Kidney (tissue), 14 donors: ENCODE measurements around the gene CEP112. TPM values are rescaled to one million over a fixed set of nuclear protein-coding genes. Genes with fewer than 3 reads are reported as not detected.

Source experiments
- DNase-seq, 5 donors: peaks; one replicate each; pipeline ENCODE4 v3.0.0-alpha.2; 2013 to 2020
- FAIRE-seq: peaks from 2 replicates; lab custom pipeline; 2012; peaks lifted over from hg19 to GRCh38; lab: Jason Lieb, UNC
- H3K27ac ChIP-seq, 2 donors: one replicate each; pipeline ENCODE4 v1.7.0; 2013; ENCODE audit warnings: low read depth in 2 of 2, low read length in 2 of 2, inconsistent platforms in 1 of 2
- H3K27me3 ChIP-seq: one replicate; pipeline ENCODE4 v1.7.1; 2013; ENCODE audit warnings: low read length, inconsistent platforms; ENCODE audit not compliant: control insufficient read depth, insufficient read depth
- H3K36me3 ChIP-seq, 3 donors: one replicate each; pipeline versions ENCODE4 v1.7.0 to v1.7.1; 2013; ENCODE audit warnings: low read length in 3 of 3, control low read depth in 1 of 3, inconsistent platforms in 1 of 3; ENCODE audit not compliant: insufficient read depth in 3 of 3, control insufficient read depth in 2 of 3
- H3K4me1 ChIP-seq, 3 donors: one replicate each; pipeline versions ENCODE4 v1.7.0 to v1.7.1; 2013; ENCODE audit warnings: low read length in 3 of 3, inconsistent platforms in 1 of 3, low read depth in 1 of 3; ENCODE audit not compliant: control insufficient read depth in 2 of 3, insufficient read depth in 2 of 3
- H3K4me3 ChIP-seq, 3 donors: one replicate each; pipeline versions ENCODE4 v1.7.0 to v1.8.1; 2013; ENCODE audit warnings: low read length in 3 of 3, control low read depth in 1 of 3, inconsistent platforms in 1 of 3
- H3K9ac ChIP-seq, 3 donors: one replicate each; pipeline versions ENCODE4 v1.7.0 to v1.7.1; 2013; ENCODE audit warnings: low read length in 3 of 3, control low read depth in 1 of 3, inconsistent platforms in 1 of 3
- H3K9me3 ChIP-seq, 3 donors: one replicate each; pipeline versions ENCODE4 v1.7.0 to v1.7.1; 2013; ENCODE audit warnings: low read length in 3 of 3, control low read depth in 1 of 3, inconsistent platforms in 1 of 3; ENCODE audit not compliant: control insufficient read depth in 2 of 3, insufficient read depth in 1 of 3
- intact Hi-C: fragments of 100-400 bp; cut with DNase I; formaldehyde crosslinking; loops from one replicate; pipeline ENCODE4 v1.11.1; 2022
- polyA plus RNA-seq: library from polyadenylated mRNA; stranded (reverse); fragments of 350-450 nt; fragmentation: Illumina TruSeq; extraction: RNeasy Lipid Tissue Mini Kit (QIAGEN cat#74804); gene quantifications from one replicate; pipeline ENCODE4 v1.2.3, GENCODE V29; 2014; ENCODE audit warnings: low read depth, low replicate concordance; ENCODE audit not compliant: insufficient read depth
- total RNA-seq: library from RNA; stranded (reverse); fragmentation: NEBNext Ultra II Directional; extraction: Animal tissue kit (Norgen Biotek cat#: 25700); gene quantifications from one replicate; pipeline ENCODE4 v1.2.1, GENCODE V29; 2021
- TF ChIP-seq, protein P1 (sequence below): IDR thresholded peaks from 3 replicates; pipeline ENCODE4 v1.5.1; 2012; ENCODE audit warnings: mild to moderate bottlenecking, moderate library complexity, borderline replicate concordance; ENCODE audit not compliant: insufficient read depth; ENCODE audit errors: extremely low read depth
- donor health status: control.
- donor health status: control.
- donor health status: control.
- donor health status: control.
- donor health status: control.
- donor health status: DM: yes; HTN: yes; CAD: no.
- donor health status: Normal renal cell carcinoma (clear cell type).

The CEP112 gene
- total and polyA plus RNA-seq, 2 donors from 2014 or later = 17.0 to 27.4 TPM

DNA sequence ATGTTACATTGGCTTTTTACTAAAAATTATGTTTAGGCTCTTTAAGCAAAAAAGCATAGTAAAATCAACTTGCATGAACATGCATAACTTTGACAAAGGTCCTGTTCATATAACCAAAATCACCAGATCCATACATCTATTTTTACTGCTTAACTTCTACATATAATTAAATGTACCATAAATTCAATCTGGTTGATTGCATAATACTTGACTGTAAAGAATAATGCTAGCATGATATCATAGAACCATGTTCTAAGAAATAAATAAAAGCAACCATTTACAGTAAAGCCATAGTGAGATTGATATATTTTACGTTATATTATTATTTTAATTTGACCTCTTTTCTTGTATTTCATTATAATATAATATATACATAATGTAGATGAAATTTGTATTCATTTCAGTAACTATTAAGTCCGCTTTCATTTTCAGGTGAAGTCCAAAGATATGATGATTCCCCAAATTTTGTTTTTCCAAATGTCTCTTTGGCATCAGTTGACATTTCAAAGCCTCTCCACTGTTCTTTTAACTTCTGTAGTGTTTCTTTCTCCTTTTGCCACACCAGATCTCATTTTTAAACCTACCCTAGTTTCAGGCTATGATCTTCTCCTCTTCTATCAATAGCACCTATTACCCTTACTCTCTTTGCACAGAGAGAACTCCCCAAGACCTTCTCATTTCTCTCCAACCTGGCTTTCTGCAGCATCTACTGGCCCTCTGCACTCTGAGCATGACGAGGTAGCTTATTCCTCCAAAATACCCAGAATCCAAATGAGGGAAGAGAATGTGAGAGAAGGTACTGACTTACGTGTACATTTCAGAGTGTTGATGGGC is 35.5 kb upstream of the CEP112 start:
- intact Hi-C loops = no loop called here
- FAIRE-seq = no peak
- TF ChIP-seq, protein P1, sequence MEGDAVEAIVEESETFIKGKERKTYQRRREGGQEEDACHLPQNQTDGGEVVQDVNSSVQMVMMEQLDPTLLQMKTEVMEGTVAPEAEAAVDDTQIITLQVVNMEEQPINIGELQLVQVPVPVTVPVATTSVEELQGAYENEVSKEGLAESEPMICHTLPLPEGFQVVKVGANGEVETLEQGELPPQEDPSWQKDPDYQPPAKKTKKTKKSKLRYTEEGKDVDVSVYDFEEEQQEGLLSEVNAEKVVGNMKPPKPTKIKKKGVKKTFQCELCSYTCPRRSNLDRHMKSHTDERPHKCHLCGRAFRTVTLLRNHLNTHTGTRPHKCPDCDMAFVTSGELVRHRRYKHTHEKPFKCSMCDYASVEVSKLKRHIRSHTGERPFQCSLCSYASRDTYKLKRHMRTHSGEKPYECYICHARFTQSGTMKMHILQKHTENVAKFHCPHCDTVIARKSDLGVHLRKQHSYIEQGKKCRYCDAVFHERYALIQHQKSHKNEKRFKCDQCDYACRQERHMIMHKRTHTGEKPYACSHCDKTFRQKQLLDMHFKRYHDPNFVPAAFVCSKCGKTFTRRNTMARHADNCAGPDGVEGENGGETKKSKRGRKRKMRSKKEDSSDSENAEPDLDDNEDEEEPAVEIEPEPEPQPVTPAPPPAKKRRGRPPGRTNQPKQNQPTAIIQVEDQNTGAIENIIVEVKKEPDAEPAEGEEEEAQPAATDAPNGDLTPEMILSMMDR = no peak
- Histone ChIP-seq H3K9me3 (no peaks in the 10 kb centered on the region), H3K4me3 (no peak overlapping the region), H3K27me3 (no peaks in the 10 kb centered on the region), H3K4me1 (peaks cover 0 to 2% (median 0%) of the 10 kb centered on the region in 3 donors), H3K27ac (no peak overlapping the region), H3K9ac (no peak overlapping the region), H3K36me3 (no peaks in the 10 kb centered on the region)
- DNase-seq = no peak

DNA sequence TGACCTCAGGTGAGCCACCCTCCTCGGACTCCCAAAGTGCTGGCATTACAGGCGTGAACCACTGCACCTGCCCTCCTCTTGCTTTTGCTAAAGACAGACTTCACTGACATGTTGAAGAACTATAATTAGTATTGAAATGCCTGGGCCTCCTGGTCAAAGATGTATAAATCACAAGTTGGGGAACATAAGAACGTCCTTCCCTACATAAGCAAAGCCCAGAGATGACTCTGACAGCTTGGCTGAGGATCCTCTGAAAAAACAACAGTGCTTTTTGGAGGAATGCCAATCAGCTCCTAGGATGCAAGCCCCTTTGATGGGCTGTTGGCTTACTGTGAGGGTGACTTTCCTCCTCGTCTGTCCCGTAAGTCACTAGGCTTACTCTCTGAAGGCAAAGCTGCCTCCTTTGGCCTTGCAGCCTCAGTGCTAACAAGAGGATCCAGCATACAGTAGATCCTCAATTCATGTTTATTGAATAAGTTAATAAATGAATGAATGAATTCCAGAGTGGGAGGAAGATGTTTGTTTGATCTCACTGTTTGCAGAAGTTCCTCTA is 30.9 kb upstream of the CEP112 start:
- H3K27ac ChIP-seq = no peak overlapping the region
- H3K4me3 ChIP-seq = no peak overlapping the region
- TF ChIP-seq, protein P1 = no peak
- intact Hi-C loops = no loop called here
- no peaks in the 10 kb centered on the region for H3K9me3 ChIP-seq
- H3K4me1 ChIP-seq = no peaks in the 10 kb centered on the region
- H3K36me3 ChIP-seq = no peaks in the 10 kb centered on the region
- H3K27me3 ChIP-seq = no peaks in the 10 kb centered on the region
- DNase-seq = no peak
- FAIRE-seq = no peak
- H3K9ac ChIP-seq = no peak overlapping the region

DNA sequence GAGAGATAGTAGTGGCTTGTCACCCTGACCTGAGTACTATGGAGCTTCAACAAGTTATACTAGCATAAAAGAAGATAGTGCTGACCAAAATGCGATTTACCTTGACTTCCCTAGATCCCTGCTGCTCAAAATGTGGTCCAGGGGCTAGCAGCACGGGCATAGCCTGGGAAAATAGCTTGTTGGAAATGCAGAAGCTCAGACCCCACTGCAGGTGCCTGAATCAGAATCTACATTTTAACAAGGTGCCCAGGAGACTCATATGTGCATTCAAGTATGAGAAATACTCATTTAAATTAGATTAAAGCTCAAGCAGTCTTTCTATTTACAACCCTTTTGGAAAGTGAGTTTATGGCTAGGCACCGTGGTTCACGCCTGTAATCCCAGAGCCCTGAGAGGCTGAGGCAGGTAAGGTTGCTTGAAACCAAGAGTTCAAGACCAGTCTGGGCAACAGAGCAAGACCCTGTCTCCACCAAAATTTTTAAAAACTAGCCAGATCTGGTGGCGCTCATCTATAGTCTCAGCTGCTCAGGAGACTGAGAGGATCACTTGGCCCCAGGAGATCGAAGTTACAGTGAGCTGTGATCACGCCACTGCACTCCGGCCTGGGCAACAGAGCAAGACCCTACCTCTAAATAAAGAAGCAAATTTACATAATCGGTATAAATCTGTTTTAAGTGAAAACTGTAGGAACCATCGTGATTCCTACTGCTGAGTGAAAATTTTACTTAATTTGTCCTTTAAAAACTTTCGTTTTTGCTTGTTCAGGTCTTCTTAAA is 30.0 kb upstream of the CEP112 start:
- no peaks in the 10 kb centered on the region for H3K9me3 ChIP-seq
- TF ChIP-seq, protein P1 = no peak
- H3K27ac ChIP-seq = no peak overlapping the region
- H3K4me1 ChIP-seq = no peaks in the 10 kb centered on the region
- FAIRE-seq (no peak), DNase-seq (no peak)
- H3K36me3 ChIP-seq = no peaks in the 10 kb centered on the region
- no peak overlapping the region for H3K4me3 ChIP-seq
- intact Hi-C loops = no loop called here
- no peak overlapping the region for H3K9ac ChIP-seq
- no peaks in the 10 kb centered on the region for H3K27me3 ChIP-seq
